Measurements from ENCODE around the gene PRSS8. TPM values are rescaled to one million over a fixed set of nuclear protein-coding genes. Genes with fewer than 3 reads are reported as not detected.
"Not testable (repeated sequence)": the region's sequence is repeated elsewhere in the genome, so short reads cannot be mapped to it uniquely, and the experiment has no call there.

Gene PRSS8
- total RNA-seq, 1 donor from 2014 or later: 75.4 TPM

- no peaks in the 10 kb centered on the region for H3K36me3 ChIP-seq
- peaks cover 8% of the 10 kb centered on the region for H3K27me3 ChIP-seq (ENCODE audit: low read depth)
- ATAC-seq (no peak), DNase-seq (no peak)
- no peak overlapping the region for H3K27ac ChIP-seq
- intact Hi-C loops (cut with DNase I): no loop called here
- no peaks in the 10 kb centered on the region for H3K9me3 ChIP-seq
- H3K4me3 ChIP-seq: no peak overlapping the region
- TF ChIP-seq CTCF (IDR thresholded peaks at IDR 0.05): no peak
- peaks cover 6% of the 10 kb centered on the region for H3K4me1 ChIP-seq
Measured at GRCh38 chr16:31147574-31147973, 12.0 kb upstream of the PRSS8 start.

GRCh38 chr16:31145398-31145990, 10.0 kb upstream of the PRSS8 start:
- H3K27me3 ChIP-seq (ENCODE audit: low read depth): peaks cover 8% of the 10 kb centered on the region
- H3K36me3 ChIP-seq: no peaks in the 10 kb centered on the region
- no peak overlapping the region for H3K4me3 ChIP-seq
- intact Hi-C loops (cut with DNase I): no loop called here
- H3K4me1 ChIP-seq: peaks cover 22% of the 10 kb centered on the region
- H3K27ac ChIP-seq: no peak overlapping the region
- no peak for TF ChIP-seq CTCF (IDR thresholded peaks at IDR 0.05)
- DNase-seq (no peak), ATAC-seq (no peak)
- H3K9me3 ChIP-seq: no peaks in the 10 kb centered on the region

DNA sequence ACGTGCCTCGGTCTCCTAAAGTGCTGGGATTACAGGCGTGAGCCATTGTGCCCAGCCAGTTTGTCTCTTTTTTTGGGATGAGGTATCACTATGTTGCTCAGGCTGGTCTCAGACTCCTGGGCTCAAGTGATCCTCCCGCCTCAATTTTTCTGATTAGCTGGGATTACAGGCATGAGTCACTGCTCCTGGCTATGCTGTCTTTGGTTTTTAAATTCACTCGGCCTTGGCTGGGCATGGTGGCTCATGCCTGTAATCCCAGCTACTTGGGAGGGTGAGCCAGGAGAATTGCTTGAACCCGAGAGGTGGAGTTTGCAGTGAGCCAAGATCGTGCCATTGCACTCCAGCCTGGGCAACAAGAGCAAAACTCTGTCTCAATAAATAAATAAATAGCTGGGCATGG, 8.9 kb upstream of the PRSS8 start:
- intact Hi-C loops (cut with DNase I); H3K9me3 ChIP-seq: not testable (repeated sequence)

DNA sequence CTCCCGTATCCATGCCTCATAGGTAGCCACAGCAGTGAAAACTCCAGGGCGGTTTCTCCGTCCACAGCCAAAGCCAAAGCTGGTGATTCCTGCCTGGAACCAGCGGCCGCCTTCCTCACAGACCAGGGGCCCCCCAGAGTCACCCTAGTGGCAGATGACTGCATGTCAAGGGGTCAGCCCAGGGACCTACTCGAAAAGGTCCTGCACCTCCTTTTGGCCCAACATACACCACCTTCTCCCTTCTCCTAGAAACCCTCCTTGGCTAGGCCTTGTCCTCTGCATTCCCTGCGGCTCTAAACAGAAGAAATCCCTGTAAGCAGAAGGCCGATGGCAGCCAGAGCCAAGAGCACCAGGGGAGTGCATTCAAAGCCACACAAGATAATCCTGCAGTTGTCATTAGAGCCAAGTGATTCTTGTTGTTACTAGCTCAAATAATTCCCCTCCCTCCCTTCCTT, 8.2 kb upstream of the PRSS8 start:
- Histone ChIP-seq H3K4me3 (no peak overlapping the region), H3K4me1 (peaks cover 31% of the 10 kb centered on the region), H3K9me3 (no peaks in the 10 kb centered on the region), H3K27me3 (ENCODE audit: low read depth) (peaks cover 8% of the 10 kb centered on the region), H3K36me3 (no peaks in the 10 kb centered on the region), H3K27ac (no peak overlapping the region)
- ATAC-seq: no peak
- TF ChIP-seq CTCF (IDR thresholded peaks at IDR 0.05): no peak
- DNase-seq: no peak
- intact Hi-C loops (cut with DNase I): no loop called here

More for the DNA sequence above, 8.9 kb upstream of the PRSS8 start:
- peaks cover 26% of the 10 kb centered on the region for H3K4me1 ChIP-seq
- ATAC-seq; H3K27ac ChIP-seq; H3K27me3 ChIP-seq (ENCODE audit: low read depth); H3K36me3 ChIP-seq; DNase-seq; H3K4me3 ChIP-seq: not testable (repeated sequence)

DNA sequence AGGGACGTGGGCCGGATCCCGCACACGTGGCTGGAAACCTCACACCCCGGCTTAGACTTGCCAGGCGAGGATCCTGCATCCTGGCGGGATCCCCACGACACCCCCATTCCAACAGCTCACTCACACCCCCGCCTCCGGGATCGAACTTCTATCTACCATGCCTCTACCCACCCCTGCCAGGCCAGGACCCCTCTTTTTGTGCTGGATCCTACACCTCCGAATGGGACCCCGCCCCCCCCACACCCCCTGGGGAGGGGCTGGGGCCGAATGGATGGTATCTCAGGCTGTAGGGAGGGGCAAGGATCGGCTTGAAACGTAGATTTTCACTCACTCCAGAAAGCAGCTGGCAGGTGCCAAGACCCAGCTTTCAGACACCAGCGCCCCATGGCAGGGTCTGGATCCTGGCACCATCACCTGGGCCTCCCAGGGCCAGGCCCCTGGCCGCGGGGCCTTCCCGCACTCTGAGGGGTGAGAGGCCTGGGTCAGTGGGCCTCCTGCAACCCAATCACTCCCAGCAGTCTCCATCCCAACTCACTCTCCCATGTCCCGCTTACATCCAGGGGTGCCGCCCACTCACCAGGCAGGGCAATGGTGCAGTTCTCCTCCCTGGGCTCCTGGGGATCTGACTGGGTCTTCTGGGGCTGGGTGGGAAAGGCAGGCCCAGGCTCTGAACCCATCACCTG, 7.6 kb upstream of the PRSS8 start:
- peaks cover 37% of the 10 kb centered on the region for H3K4me1 ChIP-seq
- no peaks in the 10 kb centered on the region for H3K36me3 ChIP-seq
- peak overlapping the region; percentile 59 for H3K4me3 ChIP-seq
- H3K9me3 ChIP-seq: no peaks in the 10 kb centered on the region
- H3K27ac ChIP-seq: peak overlapping the region; percentile 91
- DNase-seq (no peak), ATAC-seq (no peak)
- TF ChIP-seq CTCF (IDR thresholded peaks at IDR 0.05): no peak
- H3K27me3 ChIP-seq (ENCODE audit: low read depth): peaks cover 4% of the 10 kb centered on the region
- intact Hi-C loops (cut with DNase I): no loop called here

Measured in lower lobe of right lung (tissue), 2 donors.